Measurements from ENCODE around the gene FMN1. TPM values are rescaled to one million over a fixed set of nuclear protein-coding genes. Genes with fewer than 3 reads are reported as not detected.

FMN1 gene
- total and polyA plus RNA-seq, 7 donors = 0.21 to 20.0 (median 2.5) TPM

DNA sequence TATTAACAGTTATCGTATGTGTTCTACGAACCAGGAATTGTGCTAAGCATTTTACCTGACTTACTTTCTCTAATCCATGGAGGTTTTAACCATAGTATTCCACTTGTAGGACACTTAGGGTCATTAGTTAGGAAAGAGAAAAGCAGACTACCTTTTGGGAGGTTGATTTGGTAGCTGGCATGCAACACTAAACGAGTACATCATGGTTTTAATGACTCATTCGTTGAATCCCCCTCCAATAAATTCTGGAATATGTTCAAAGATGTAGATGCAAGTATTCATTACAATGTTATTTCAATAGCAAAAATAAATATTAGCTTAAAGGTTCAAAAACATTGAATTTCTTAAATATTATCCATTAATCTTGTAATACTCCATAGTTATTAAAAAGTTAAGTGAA, 162.5 kb downstream of the FMN1 start:
- intact Hi-C loops (cut with DNase I) = no loop called here
- peaks cover 6% of the 10 kb centered on the region for H3K4me1 ChIP-seq
- peaks cover 0 to 5% (median 0%) of the 10 kb centered on the region in 3 donors for H3K27me3 ChIP-seq (ENCODE audit: insufficient read depth in 3 of 3, low read length in 2 of 3)
- TF ChIP-seq, protein P1, sequence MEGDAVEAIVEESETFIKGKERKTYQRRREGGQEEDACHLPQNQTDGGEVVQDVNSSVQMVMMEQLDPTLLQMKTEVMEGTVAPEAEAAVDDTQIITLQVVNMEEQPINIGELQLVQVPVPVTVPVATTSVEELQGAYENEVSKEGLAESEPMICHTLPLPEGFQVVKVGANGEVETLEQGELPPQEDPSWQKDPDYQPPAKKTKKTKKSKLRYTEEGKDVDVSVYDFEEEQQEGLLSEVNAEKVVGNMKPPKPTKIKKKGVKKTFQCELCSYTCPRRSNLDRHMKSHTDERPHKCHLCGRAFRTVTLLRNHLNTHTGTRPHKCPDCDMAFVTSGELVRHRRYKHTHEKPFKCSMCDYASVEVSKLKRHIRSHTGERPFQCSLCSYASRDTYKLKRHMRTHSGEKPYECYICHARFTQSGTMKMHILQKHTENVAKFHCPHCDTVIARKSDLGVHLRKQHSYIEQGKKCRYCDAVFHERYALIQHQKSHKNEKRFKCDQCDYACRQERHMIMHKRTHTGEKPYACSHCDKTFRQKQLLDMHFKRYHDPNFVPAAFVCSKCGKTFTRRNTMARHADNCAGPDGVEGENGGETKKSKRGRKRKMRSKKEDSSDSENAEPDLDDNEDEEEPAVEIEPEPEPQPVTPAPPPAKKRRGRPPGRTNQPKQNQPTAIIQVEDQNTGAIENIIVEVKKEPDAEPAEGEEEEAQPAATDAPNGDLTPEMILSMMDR (IDR thresholded peaks at IDR 0.05) = no peak
- 43 to 50% (median 47%) methylated on average over 4 of the region's 4 CpGs for WGBS, 3 donors
- no peak overlapping the region for H3K27ac ChIP-seq
- H3K36me3 ChIP-seq (ENCODE audit: insufficient read depth in 1 of 2, low read depth in 1 of 2) = no peaks in the 10 kb centered on the region
- no peaks in the 10 kb centered on the region for H3K9me3 ChIP-seq
- no peak overlapping the region for H3K4me3 ChIP-seq
- DNase-seq = no peak
- ATAC-seq = no peak

- no peak overlapping the region for H3K4me3 ChIP-seq
- H3K27ac ChIP-seq = no peak overlapping the region
- TF ChIP-seq, protein P1 (IDR thresholded peaks at IDR 0.05) = no peak
- peaks cover 6% of the 10 kb centered on the region for H3K4me1 ChIP-seq
- DNase-seq (no peak), ATAC-seq (peak in 3 of 4 donors; percentile 28 to 85 (median 65))
- H3K9me3 ChIP-seq = no peaks in the 10 kb centered on the region
- no peaks in the 10 kb centered on the region for H3K36me3 ChIP-seq (ENCODE audit: insufficient read depth in 1 of 2, low read depth in 1 of 2)
- intact Hi-C loops (cut with DNase I) = no loop called here
- WGBS, 3 donors = 24 to 45% (median 35%) methylated on average over 5 of the region's 5 CpGs
- peaks cover 0 to 5% (median 0%) of the 10 kb centered on the region in 3 donors for H3K27me3 ChIP-seq (ENCODE audit: insufficient read depth in 3 of 3, low read length in 2 of 3)
Measured at GRCh38 chr15:33031324-33031821, 163.1 kb downstream of the FMN1 start.

- intact Hi-C loops (cut with DNase I) = no loop called here
- Histone ChIP-seq H3K27me3 (ENCODE audit: insufficient read depth in 3 of 3, low read length in 2 of 3) (peaks cover 0 to 5% (median 0%) of the 10 kb centered on the region in 3 donors), H3K4me3 (no peak overlapping the region), H3K27ac (no peak overlapping the region), H3K36me3 (ENCODE audit: insufficient read depth in 1 of 2, low read depth in 1 of 2) (no peaks in the 10 kb centered on the region), H3K9me3 (no peaks in the 10 kb centered on the region), H3K4me1 (peaks cover 6% of the 10 kb centered on the region)
- 95 to 99% (median 95%) methylated on average over 5 of the region's 5 CpGs for WGBS, 3 donors
- DNase-seq (no peak), ATAC-seq (no peak)
- TF ChIP-seq, protein P1 (IDR thresholded peaks at IDR 0.05) = no peak
Measured at GRCh38 chr15:33030315-33030714, 164.2 kb downstream of the FMN1 start.

- no peaks in the 10 kb centered on the region for H3K9me3 ChIP-seq
- no peak overlapping the region for H3K27ac ChIP-seq
- peaks cover 0 to 5% (median 0%) of the 10 kb centered on the region in 3 donors for H3K27me3 ChIP-seq (ENCODE audit: insufficient read depth in 3 of 3, low read length in 2 of 3)
- intact Hi-C loops (cut with DNase I) = loop anchor here in 1 of 2 donors (10.0 kb wide), 1 partner anchor 56 kb away; no protein-coding TSS in a partner anchor
- ATAC-seq = peak in 3 of 4 donors; percentile 49 to 56 (median 50)
- no peak for DNase-seq
- 26 to 39% (median 36%) methylated on average over 5 of the region's 5 CpGs for WGBS, 3 donors
- H3K36me3 ChIP-seq (ENCODE audit: insufficient read depth in 1 of 2, low read depth in 1 of 2) = no peaks in the 10 kb centered on the region
- no peak overlapping the region for H3K4me3 ChIP-seq
- H3K4me1 ChIP-seq = peaks cover 6% of the 10 kb centered on the region
- TF ChIP-seq, protein P1 (IDR thresholded peaks at IDR 0.05) = no peak
Measured at GRCh38 chr15:33029109-33029652, 165.3 kb downstream of the FMN1 start.

All from psoas muscle (tissue), 8 donors.